ENCODE measurements around the gene SNX10.

GRCh38 chr7:26381476-26382353 lies 90.1 kb downstream of the SNX10 start:
- no peak for TF ChIP-seq CTCF (IDR thresholded peaks at IDR 0.05)
- TF ChIP-seq POLR2A (IDR thresholded peaks at IDR 0.05), result no peak

Measured in body of pancreas (tissue), 4 donors.